Measurements from ENCODE around the gene ALG6. TPM values are rescaled to one million over a fixed set of nuclear protein-coding genes. Genes with fewer than 3 reads are reported as not detected.

Gene ALG6
- total and polyA plus RNA-seq, 4 donors: 19.2 to 41.4 (median 21.8) TPM

Small RNA genes within 50 kb of the gene (small RNA-seq; reads per million reads assigned to genes)
- gene MIR6068 (ENCODE audit: low replicate concordance) (not detected), gene RF00019 (ENCODE audit: low replicate concordance) (not detected)

Other genes with a start within 250 kb of the ALG6 start
- gene FOXD3, start 45.1 kb upstream of the ALG6 start, total RNA-seq: 1 to 10 TPM; 4.1 to 5.1 TPM
- 1 to 10 TPM; 3.2 to 6.0 TPM for gene FOXD3, start 45.1 kb upstream of the ALG6 start, polyA plus RNA-seq (ENCODE audit: insufficient read length in 2 of 2)
- gene ITGB3BP, start 155.6 kb downstream of the ALG6 start, total RNA-seq: 10 to 100 TPM; 31.7 to 32.2 TPM
- gene ITGB3BP, start 155.6 kb downstream of the ALG6 start, polyA plus RNA-seq (ENCODE audit: insufficient read length in 2 of 2): 10 to 100 TPM; 25.0 to 29.1 TPM
- gene EFCAB7, start 155.9 kb downstream of the ALG6 start, total RNA-seq: 10 to 100 TPM; 22.5 to 32.3 TPM
- 10 to 100 TPM; 21.4 to 22.0 TPM for gene EFCAB7, start 155.9 kb downstream of the ALG6 start, polyA plus RNA-seq (ENCODE audit: insufficient read length in 2 of 2)
- gene PGM1, start 225.8 kb downstream of the ALG6 start, total RNA-seq: 10 to 100 TPM; 49.2 to 58.3 TPM
- 10 to 100 TPM; 41.3 to 46.6 TPM for gene PGM1, start 225.8 kb downstream of the ALG6 start, polyA plus RNA-seq (ENCODE audit: insufficient read length in 2 of 2)